Activated T-cell treated with anti-CD3 and anti-CD28 coated beads, Interleukin-2, amount 50 U/mL, for 24 hours (primary cell): ENCODE data around the gene UMODL1.
"Not testable (repeated sequence)": the region's sequence is repeated elsewhere in the genome, so short reads cannot be mapped to it uniquely, and the experiment has no call there.

Source experiments
- DNase-seq: peaks from one replicate; pipeline ENCODE4 v3.0.0-alpha.2; 2020
- H3K27ac Mint-ChIP-seq: 2 replicates; pipeline ENCODE4 v1.8.0; 2020; ENCODE audit warnings: mild to moderate bottlenecking, mixed read lengths
- H3K27me3 Mint-ChIP-seq: 2 replicates; pipeline ENCODE4 v1.8.0; 2020; ENCODE audit warnings: mixed read lengths
- H3K36me3 Mint-ChIP-seq: 2 replicates; pipeline ENCODE4 v1.8.0; 2020; ENCODE audit warnings: low read depth, mixed read lengths
- H3K4me1 Mint-ChIP-seq: 2 replicates; pipeline ENCODE4 v1.8.0; 2020; ENCODE audit warnings: low read depth, mixed read lengths
- H3K4me3 Mint-ChIP-seq: 2 replicates; pipeline ENCODE4 v1.8.0; 2020; ENCODE audit warnings: mild to moderate bottlenecking, moderate library complexity, mixed read lengths
- H3K9me3 Mint-ChIP-seq: 2 replicates; pipeline ENCODE4 v1.8.0; 2020; ENCODE audit warnings: mixed read lengths

The UMODL1 gene

GRCh38 chr21:42112238-42112637 is 41.1 kb downstream of the UMODL1 start:
- H3K9me3 Mint-ChIP-seq: no peaks in the 10 kb centered on the region
- no peak for DNase-seq
- no peak overlapping the region for H3K27ac Mint-ChIP-seq
- no peaks in the 10 kb centered on the region for H3K36me3 Mint-ChIP-seq
- H3K4me1 Mint-ChIP-seq: peaks cover 13% of the 10 kb centered on the region
- H3K27me3 Mint-ChIP-seq: peaks cover 11% of the 10 kb centered on the region
- H3K4me3 Mint-ChIP-seq: no peak overlapping the region

- H3K9me3 Mint-ChIP-seq: no peaks in the 10 kb centered on the region
- peaks cover 15% of the 10 kb centered on the region for H3K4me1 Mint-ChIP-seq
- H3K36me3 Mint-ChIP-seq: no peaks in the 10 kb centered on the region
- H3K27me3 Mint-ChIP-seq: peaks cover 17% of the 10 kb centered on the region
- no peak for DNase-seq
- no peak overlapping the region for H3K27ac Mint-ChIP-seq
- no peak overlapping the region for H3K4me3 Mint-ChIP-seq
Measured at GRCh38 chr21:42112857-42113256, 41.7 kb downstream of the UMODL1 start.

GRCh38 chr21:42113926-42114409 is 42.9 kb downstream of the UMODL1 start:
- Mint-ChIP-seq H3K36me3 (no peaks in the 10 kb centered on the region), H3K4me1 (peaks cover 18% of the 10 kb centered on the region), H3K27ac (no peak overlapping the region), H3K27me3 (peaks cover 28% of the 10 kb centered on the region), H3K9me3 (no peaks in the 10 kb centered on the region), H3K4me3 (no peak overlapping the region)
- DNase-seq: no peak

GRCh38 chr21:42114646-42115045 is 43.5 kb downstream of the UMODL1 start:
- Mint-ChIP-seq H3K36me3 (no peaks in the 10 kb centered on the region), H3K9me3 (no peaks in the 10 kb centered on the region), H3K27me3 (peaks cover 35% of the 10 kb centered on the region), H3K4me3 (no peak overlapping the region), H3K4me1 (peaks cover 18% of the 10 kb centered on the region), H3K27ac (no peak overlapping the region)
- no peak for DNase-seq

GRCh38 chr21:42115136-42115683 is 44.1 kb downstream of the UMODL1 start:
- peaks cover 40% of the 10 kb centered on the region for H3K27me3 Mint-ChIP-seq
- no peaks in the 10 kb centered on the region for H3K36me3 Mint-ChIP-seq
- H3K4me3 Mint-ChIP-seq: no peak overlapping the region

GRCh38 chr21:42116551-42116950 is 45.4 kb downstream of the UMODL1 start:
- H3K36me3 Mint-ChIP-seq, DNase-seq, H3K9me3 Mint-ChIP-seq, H3K4me3 Mint-ChIP-seq, H3K27ac Mint-ChIP-seq: not testable (repeated sequence)
- H3K4me1 Mint-ChIP-seq: peaks cover 20% of the 10 kb centered on the region
- peaks cover 54% of the 10 kb centered on the region for H3K27me3 Mint-ChIP-seq

More at GRCh38 chr21:42115136-42115683, 44.1 kb downstream of the UMODL1 start:
- H3K9me3 Mint-ChIP-seq: no peaks in the 10 kb centered on the region
- no peak for DNase-seq
- peaks cover 18% of the 10 kb centered on the region for H3K4me1 Mint-ChIP-seq
- no peak overlapping the region for H3K27ac Mint-ChIP-seq

GRCh38 chr21:42117229-42117966 is 46.3 kb downstream of the UMODL1 start:
- Mint-ChIP-seq H3K27me3 (peaks cover 62% of the 10 kb centered on the region), H3K4me3 (peak overlapping the region; percentile 43), H3K36me3 (no peaks in the 10 kb centered on the region), H3K9me3 (no peaks in the 10 kb centered on the region), H3K27ac (no peak overlapping the region), H3K4me1 (peaks cover 20% of the 10 kb centered on the region)
- DNase-seq: peak; percentile 85

GRCh38 chr21:42117967-42118780 is 47.1 kb downstream of the UMODL1 start:
- Mint-ChIP-seq H3K36me3 (no peaks in the 10 kb centered on the region), H3K9me3 (no peaks in the 10 kb centered on the region), H3K4me1 (peaks cover 20% of the 10 kb centered on the region), H3K27ac (no peak overlapping the region), H3K27me3 (peaks cover 67% of the 10 kb centered on the region), H3K4me3 (no peak overlapping the region)
- no peak for DNase-seq

GRCh38 chr21:42118901-42119300 is 47.8 kb downstream of the UMODL1 start:
- H3K27ac Mint-ChIP-seq: no peak overlapping the region
- H3K4me3 Mint-ChIP-seq: no peak overlapping the region
- H3K4me1 Mint-ChIP-seq: peaks cover 23% of the 10 kb centered on the region
- peaks cover 72% of the 10 kb centered on the region for H3K27me3 Mint-ChIP-seq
- H3K36me3 Mint-ChIP-seq: no peaks in the 10 kb centered on the region
- DNase-seq: no peak
- H3K9me3 Mint-ChIP-seq: no peaks in the 10 kb centered on the region

GRCh38 chr21:42120101-42120902 is 49.2 kb downstream of the UMODL1 start:
- no peaks in the 10 kb centered on the region for H3K9me3 Mint-ChIP-seq
- H3K36me3 Mint-ChIP-seq: no peaks in the 10 kb centered on the region
- H3K4me1 Mint-ChIP-seq: peaks cover 23% of the 10 kb centered on the region
- DNase-seq: no peak
- H3K4me3 Mint-ChIP-seq: no peak overlapping the region
- peaks cover 82% of the 10 kb centered on the region for H3K27me3 Mint-ChIP-seq
- H3K27ac Mint-ChIP-seq: no peak overlapping the region

GRCh38 chr21:42120903-42121535 is 49.9 kb downstream of the UMODL1 start:
- no peak for DNase-seq
- Mint-ChIP-seq H3K4me3 (no peak overlapping the region), H3K9me3 (no peaks in the 10 kb centered on the region), H3K27me3 (peaks cover 89% of the 10 kb centered on the region), H3K36me3 (no peaks in the 10 kb centered on the region), H3K27ac (no peak overlapping the region), H3K4me1 (peaks cover 26% of the 10 kb centered on the region)

GRCh38 chr21:42121794-42122193 is 50.7 kb downstream of the UMODL1 start:
- Mint-ChIP-seq H3K36me3 (no peaks in the 10 kb centered on the region), H3K27me3 (peaks cover 93% of the 10 kb centered on the region), H3K27ac (no peak overlapping the region), H3K4me3 (no peak overlapping the region), H3K9me3 (no peaks in the 10 kb centered on the region), H3K4me1 (peaks cover 26% of the 10 kb centered on the region)
- DNase-seq: no peak

GRCh38 chr21:42122398-42122797 is 51.3 kb downstream of the UMODL1 start:
- Mint-ChIP-seq H3K9me3 (no peaks in the 10 kb centered on the region), H3K4me1 (peaks cover 21% of the 10 kb centered on the region), H3K36me3 (no peaks in the 10 kb centered on the region), H3K4me3 (no peak overlapping the region), H3K27ac (no peak overlapping the region), H3K27me3 (peaks cover 92% of the 10 kb centered on the region)
- no peak for DNase-seq

GRCh38 chr21:42122808-42123207 is 51.7 kb downstream of the UMODL1 start:
- no peaks in the 10 kb centered on the region for H3K9me3 Mint-ChIP-seq
- peaks cover 17% of the 10 kb centered on the region for H3K4me1 Mint-ChIP-seq
- H3K36me3 Mint-ChIP-seq: no peaks in the 10 kb centered on the region
- no peak overlapping the region for H3K27ac Mint-ChIP-seq
- H3K4me3 Mint-ChIP-seq: no peak overlapping the region
- no peak for DNase-seq
- H3K27me3 Mint-ChIP-seq: peaks cover 88% of the 10 kb centered on the region
